Naive thymus-derived CD8-positive, alpha-beta T cell (primary cell): ENCODE results near the gene C3orf18. TPM values are rescaled to one million over a fixed set of nuclear protein-coding genes. Genes with fewer than 3 reads are reported as not detected.

Experiments used
- ATAC-seq, 2 donors: fragments of 150-1000 bp; cut with Tn5 transposase in 1 of 2; sonication (Bioruptor Pico), chemical (Tn5 transposase) in 1 of 2; 1 replicate in 1 of 2; 2 replicates in 1 of 2; pipeline ENCODE4 v1.10.0; 2021; ENCODE audit warnings: mild to moderate bottlenecking in 2 of 2, moderate library complexity in 2 of 2
- POLR2A ChIA-PET: fragments of 350-600 bp; sonication (Branson Sonifier 250); formaldehyde crosslinking; loops from one replicate; lab custom pipeline; 2021; ENCODE audit warnings: antibody characterized with exemption; lab: Charles Lee
- DNase-seq, 10 donors: peaks; one replicate each; pipeline versions ENCODE4 v3.0.0 to v3.0.0-alpha.2; 2020 to 2022
- H3K27ac Mint-ChIP-seq, 10 donors: one replicate each; pipeline ENCODE4 v1.8.0; 2020 to 2022; ENCODE audit warnings: mild to moderate bottlenecking in 10 of 10, mixed read lengths in 10 of 10, moderate library complexity in 4 of 10, inconsistent platforms in 1 of 10
- H3K27me3 Mint-ChIP-seq, 5 donors: one replicate each; pipeline ENCODE4 v1.8.0; 2021 to 2022; ENCODE audit warnings: mixed read lengths in 5 of 5
- H3K36me3 Mint-ChIP-seq, 3 donors: one replicate each; pipeline ENCODE4 v1.8.0; 2020 to 2022; ENCODE audit warnings: mixed read lengths in 3 of 3, mild to moderate bottlenecking in 2 of 3, inconsistent platforms in 1 of 3
- H3K4me1 Mint-ChIP-seq, 4 donors: one replicate each; pipeline ENCODE4 v1.8.0; 2021 to 2022; ENCODE audit warnings: mixed read lengths in 4 of 4
- H3K4me3 Mint-ChIP-seq, 10 donors: one replicate each; pipeline ENCODE4 v1.8.0; 2020 to 2022; ENCODE audit warnings: mild to moderate bottlenecking in 10 of 10, mixed read lengths in 10 of 10, moderate library complexity in 6 of 10, inconsistent platforms in 1 of 10
- H3K9me3 Mint-ChIP-seq, 9 donors: one replicate each; pipeline ENCODE4 v1.8.0; 2020 to 2022; ENCODE audit warnings: mixed read lengths in 9 of 9, mild to moderate bottlenecking in 3 of 9, inconsistent platforms in 1 of 9, moderate library complexity in 1 of 9
- polyA plus RNA-seq, 3 donors: library from polyadenylated mRNA; unstranded; fragments of 300-500 nt; fragmentation: Illumina TruSeq; gene quantifications; one replicate each; pipeline ENCODE4 v1.2.3, GENCODE V29; 2021
- total RNA-seq, 8 experiments: library from RNA in 2 of 8; stranded (reverse) in 2 of 8; gene quantifications; one replicate each; pipeline ENCODE4 v1.2.3 and lab custom pipeline; 2021 to 2026

The C3orf18 gene
- total and polyA plus RNA-seq, 5 experiments from 2014 or later: 14.1 to 18.4 (median 17.3) TPM

DNA sequence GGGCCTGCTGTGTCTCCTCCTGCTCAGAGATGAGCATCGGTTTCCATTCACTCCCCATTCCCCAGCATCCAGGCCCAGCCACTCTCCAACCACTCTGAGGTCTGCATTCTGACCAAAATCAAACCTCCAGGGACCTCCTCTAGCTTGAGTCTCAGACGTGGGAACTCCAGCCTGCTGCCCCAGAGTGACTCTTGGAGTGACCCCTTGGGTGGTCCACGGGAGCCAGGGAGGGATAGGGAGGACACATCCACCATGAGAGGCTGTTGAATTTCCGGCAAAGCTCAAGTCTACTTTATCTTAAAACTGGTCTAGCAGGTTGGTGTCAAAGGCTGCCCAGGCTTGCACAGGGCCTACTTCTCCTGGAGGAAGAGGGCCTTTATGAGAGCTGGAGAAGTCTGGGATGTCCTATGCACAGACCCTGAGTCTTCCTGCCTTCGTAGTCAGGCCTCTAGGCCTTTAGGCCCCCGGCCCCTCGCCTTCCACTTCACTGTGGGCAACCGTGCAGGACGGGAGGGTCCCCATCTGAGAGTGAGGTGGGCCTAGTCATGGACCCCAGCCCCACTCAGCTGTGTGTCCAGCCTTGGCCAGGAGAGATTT lies 35.1 kb upstream of the C3orf18 start:
- ATAC-seq (no peak), DNase-seq (no peak)
- Mint-ChIP-seq H3K36me3 (peaks cover 0 to 44% (median 18%) of the 10 kb centered on the region in 3 donors), H3K4me3 (peak overlapping the region; percentile 36 to 92 (median 76)), H3K4me1 (peaks cover 57 to 96% (median 94%) of the 10 kb centered on the region in 4 donors), H3K27me3 (no peaks in the 10 kb centered on the region), H3K9me3 (no peaks in the 10 kb centered on the region), H3K27ac (peak overlapping the region; percentile 88 to 99 (median 94))
- POLR2A ChIA-PET: interaction anchor here (0.6 to 21.2 kb wide), 7 partner anchors 7 to 521 kb away, joined by 3 to 623 read pairs (median 14); partner anchors contain the start of genes C3orf18, CISH, HEMK1 and MAPKAPK3

DNA sequence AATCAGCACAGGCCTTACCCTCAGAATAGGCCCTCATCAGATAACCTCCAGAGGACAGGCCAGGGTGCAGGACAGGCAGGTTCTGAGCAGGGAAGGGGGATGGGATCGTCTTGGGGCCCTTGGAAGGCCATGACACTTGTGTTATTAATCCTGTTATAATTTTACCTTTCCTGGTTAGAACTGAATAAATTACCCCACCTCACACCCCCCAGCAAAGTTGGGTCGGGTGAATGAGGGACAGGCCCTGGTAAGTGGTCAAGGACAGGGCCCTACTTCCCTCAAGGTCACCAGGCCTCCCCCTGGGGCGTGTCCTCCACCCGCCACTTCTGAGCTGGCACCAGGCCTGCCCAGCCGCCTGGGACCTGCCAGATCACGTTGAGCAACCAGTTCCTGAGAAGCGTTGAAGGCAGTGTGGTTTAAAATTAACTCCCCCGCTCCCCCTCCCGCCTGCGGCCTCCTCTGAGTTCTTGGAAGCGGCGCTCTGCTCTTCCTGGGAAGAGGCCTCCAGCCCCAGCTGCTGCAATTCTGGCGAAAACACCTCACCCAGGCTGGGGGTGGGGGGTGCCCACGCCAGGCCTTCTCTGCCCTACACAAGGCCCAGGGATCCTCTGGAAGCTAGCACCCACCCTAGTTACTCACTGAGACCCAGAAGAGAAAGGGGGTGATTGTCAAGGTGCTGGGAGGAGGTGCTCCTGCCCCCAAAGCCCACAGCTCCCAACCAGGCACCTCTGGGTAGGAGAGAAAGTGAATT lies 33.5 kb upstream of the C3orf18 start:
- POLR2A ChIA-PET: interaction anchor here (0.6 to 21.2 kb wide), 7 partner anchors 9 to 1071 kb away, joined by 3 to 623 read pairs (median 14); partner anchors contain the start of genes C3orf18, CISH, HEMK1 and MAPKAPK3
- ATAC-seq (peak; percentile 69 to 83), DNase-seq (peak; percentile 31 to 76 (median 56))
- Mint-ChIP-seq H3K27ac (peak overlapping the region; percentile 88 to 99 (median 94)), H3K4me3 (peak overlapping the region; percentile 62 to 92 (median 82)), H3K9me3 (no peaks in the 10 kb centered on the region), H3K4me1 (peaks cover 50 to 81% (median 77%) of the 10 kb centered on the region in 4 donors), H3K27me3 (no peaks in the 10 kb centered on the region), H3K36me3 (peaks cover 0 to 28% (median 7%) of the 10 kb centered on the region in 3 donors)

DNA sequence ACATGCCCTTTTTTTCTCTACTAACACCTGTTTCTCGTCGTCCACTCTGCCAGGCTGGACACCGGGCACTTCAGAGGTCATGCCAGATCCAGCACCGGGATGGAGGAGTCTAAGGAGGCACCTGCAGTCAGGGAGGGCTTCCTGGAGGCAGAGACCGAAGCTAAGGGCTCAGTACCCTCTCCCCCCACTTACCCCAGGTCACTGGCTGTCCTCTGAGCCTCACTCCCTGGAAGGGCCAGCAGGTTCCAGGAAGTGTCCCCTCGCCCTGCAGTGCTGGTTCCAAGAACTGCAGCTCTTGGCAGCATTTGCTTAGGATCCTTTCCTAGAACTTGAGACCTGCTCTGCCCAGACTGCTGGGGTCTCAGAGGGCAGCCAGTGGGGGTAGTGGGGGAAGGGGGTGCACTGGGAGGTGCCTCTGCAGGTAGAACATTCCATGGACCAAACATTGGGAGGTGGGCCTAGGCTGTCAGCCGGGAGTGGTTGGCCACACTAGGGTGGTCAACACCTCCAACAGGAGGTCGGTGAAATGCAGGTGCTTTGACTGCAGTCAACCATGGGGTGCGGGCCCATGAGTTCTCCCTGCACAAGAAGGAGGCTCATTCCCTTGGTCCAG lies 32.7 kb upstream of the C3orf18 start:
- ATAC-seq (no peak), DNase-seq (no peak)
- Mint-ChIP-seq H3K9me3 (no peaks in the 10 kb centered on the region), H3K27me3 (no peaks in the 10 kb centered on the region), H3K36me3 (peaks cover 0 to 20% (median under 1%) of the 10 kb centered on the region in 3 donors), H3K4me1 (peaks cover 43 to 80% (median 72%) of the 10 kb centered on the region in 4 donors), H3K4me3 (peak overlapping the region in 5 of 10 donors; percentile 30 to 92 (median 81)), H3K27ac (peak overlapping the region; percentile 88 to 99 (median 94))
- POLR2A ChIA-PET: interaction anchor here (7.5 to 21.2 kb wide), 3 partner anchors 10 to 25 kb away, joined by 104 to 623 read pairs (median 433); partner anchors contain the start of genes C3orf18, CISH and HEMK1

DNA sequence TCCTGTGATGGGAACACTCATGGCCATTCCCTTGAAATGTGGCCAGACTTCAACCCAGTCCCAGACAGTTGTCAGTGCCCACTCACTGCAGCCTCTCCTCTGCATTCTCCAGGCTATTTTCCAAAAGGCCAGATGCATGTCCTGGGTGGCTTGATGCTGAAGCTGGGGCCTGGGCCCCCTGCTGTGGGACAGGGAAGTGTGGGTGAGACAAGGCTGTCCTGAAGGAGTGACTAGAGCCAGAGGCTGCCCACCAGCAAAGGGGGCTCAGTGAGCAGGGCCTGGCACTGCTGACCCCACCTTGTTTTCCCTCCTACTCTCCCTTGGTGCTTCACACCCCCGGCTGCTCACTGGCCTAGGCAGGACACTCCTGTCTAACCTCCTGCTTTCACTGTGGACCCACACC lies 32.2 kb upstream of the C3orf18 start:
- DNase-seq (no peak), ATAC-seq (no peak)
- H3K9me3 Mint-ChIP-seq: no peaks in the 10 kb centered on the region
- H3K36me3 Mint-ChIP-seq: peaks cover 0 to 15% (median 0%) of the 10 kb centered on the region in 3 donors
- no peaks in the 10 kb centered on the region for H3K27me3 Mint-ChIP-seq
- POLR2A ChIA-PET: interaction anchor here (7.5 to 21.2 kb wide), 3 partner anchors 10 to 25 kb away, joined by 104 to 623 read pairs (median 433); partner anchors contain the start of genes C3orf18, CISH and HEMK1
- peaks cover 41 to 80% (median 71%) of the 10 kb centered on the region in 4 donors for H3K4me1 Mint-ChIP-seq
- peak overlapping the region in 4 of 10 donors; percentile 30 to 92 (median 48) for H3K4me3 Mint-ChIP-seq
- H3K27ac Mint-ChIP-seq: peak overlapping the region; percentile 59 to 99 (median 94)

DNA sequence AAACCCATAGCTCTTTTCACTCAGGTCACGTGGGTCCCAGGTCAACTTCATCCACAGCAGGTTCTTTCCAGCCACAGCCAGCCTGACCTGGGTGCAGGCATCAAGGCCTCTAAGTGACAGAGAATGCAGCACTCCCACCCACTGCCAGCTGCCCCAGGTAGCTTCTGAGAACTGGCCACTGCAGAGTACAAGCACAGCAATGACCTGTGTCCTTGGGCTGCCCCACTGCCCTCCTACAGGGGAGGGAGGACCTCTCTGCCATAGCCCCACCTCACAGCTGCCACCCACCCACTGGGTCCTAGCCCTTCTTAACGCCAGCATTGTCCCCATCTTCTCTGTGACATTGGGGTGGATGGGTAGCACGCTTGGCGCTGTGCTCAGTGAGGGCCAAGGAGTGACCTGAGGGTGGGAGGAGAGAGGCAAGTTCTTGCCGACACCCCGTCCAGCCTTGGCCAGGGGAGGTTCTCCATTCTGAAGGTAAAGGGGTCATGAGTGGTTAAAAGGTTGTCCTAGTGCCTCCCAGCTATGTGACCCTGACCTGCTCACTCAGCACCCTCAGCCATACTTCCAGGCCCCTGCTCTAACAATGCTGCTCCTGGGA lies 31.7 kb upstream of the C3orf18 start:
- Mint-ChIP-seq H3K27ac (peak overlapping the region; percentile 39 to 99 (median 94)), H3K27me3 (no peaks in the 10 kb centered on the region), H3K4me1 (peaks cover 38 to 80% (median 71%) of the 10 kb centered on the region in 4 donors), H3K4me3 (peak overlapping the region in 2 of 10 donors; percentile 26 to 92), H3K9me3 (no peaks in the 10 kb centered on the region), H3K36me3 (peaks cover 0 to 11% (median 0%) of the 10 kb centered on the region in 3 donors)
- no peak for DNase-seq
- POLR2A ChIA-PET: interaction anchor here (7.5 to 21.2 kb wide), 3 partner anchors 9 to 24 kb away, joined by 104 to 623 read pairs (median 433); partner anchors contain the start of genes C3orf18, CISH and HEMK1
- no peak for ATAC-seq

DNA sequence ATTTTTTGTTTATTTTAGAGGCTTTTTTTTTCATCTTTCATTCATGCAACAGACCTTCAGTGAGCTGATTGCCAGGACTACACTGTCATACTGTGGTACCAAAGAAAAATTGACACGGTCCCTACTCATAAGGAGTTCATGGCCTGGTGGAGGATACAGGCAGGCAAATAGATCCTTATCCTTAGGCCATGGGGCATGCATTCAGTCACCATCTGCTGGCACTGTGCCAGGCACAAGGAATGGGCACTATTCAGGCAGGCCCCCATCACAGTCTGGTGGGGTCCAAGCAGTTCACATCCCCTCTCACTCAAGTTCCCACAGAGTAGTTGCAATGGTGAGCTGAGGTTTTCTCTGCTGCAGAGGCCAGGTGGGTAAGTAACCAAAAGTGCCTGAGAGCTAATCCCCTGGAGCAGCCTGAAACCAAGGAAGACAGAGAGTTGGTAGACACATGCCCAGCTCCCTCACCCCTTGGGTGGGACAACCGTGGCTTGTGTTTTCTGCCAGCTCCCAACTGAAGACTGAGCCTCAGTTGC lies 26.8 kb upstream of the C3orf18 start:
- H3K4me3 Mint-ChIP-seq: peak overlapping the region in 2 of 10 donors; percentile 15 to 38
- no peaks in the 10 kb centered on the region for H3K36me3 Mint-ChIP-seq
- H3K9me3 Mint-ChIP-seq: no peaks in the 10 kb centered on the region
- H3K27ac Mint-ChIP-seq: peak overlapping the region in 8 of 10 donors; percentile 47 to 98 (median 90)
- H3K27me3 Mint-ChIP-seq: no peaks in the 10 kb centered on the region
- H3K4me1 Mint-ChIP-seq: peaks cover 23 to 78% (median 65%) of the 10 kb centered on the region in 4 donors
- DNase-seq: no peak
- ATAC-seq: no peak
- POLR2A ChIA-PET: interaction anchor here (10.4 to 11.1 kb wide), 2 partner anchors 14 to 20 kb away, joined by 203 to 433 read pairs; partner anchors contain the start of genes C3orf18, CISH, HEMK1 and MAPKAPK3

DNA sequence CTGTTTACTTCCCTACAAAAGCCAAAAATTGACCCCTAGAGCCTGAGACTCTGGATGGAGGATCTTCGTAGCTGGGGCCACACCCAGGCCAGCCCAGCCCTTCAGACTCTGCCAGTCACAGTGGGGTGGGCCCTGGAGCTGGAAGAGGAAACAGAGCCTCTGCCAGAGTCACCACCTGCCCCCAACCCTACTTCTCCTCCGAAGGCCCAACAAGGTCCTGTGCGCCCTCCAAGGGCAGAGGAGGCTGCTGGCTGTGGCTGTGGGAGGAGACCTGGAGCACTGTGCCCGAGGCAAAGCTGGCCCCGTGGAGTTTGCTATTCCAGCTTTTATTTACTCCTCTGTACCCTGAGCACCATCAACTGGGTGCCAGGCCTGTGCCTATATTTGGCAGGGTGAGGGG lies 25.0 kb upstream of the C3orf18 start:
- Mint-ChIP-seq H3K4me1 (peaks cover 28 to 80% (median 72%) of the 10 kb centered on the region in 4 donors), H3K27ac (peak overlapping the region; percentile 81 to 98 (median 90)), H3K9me3 (no peaks in the 10 kb centered on the region), H3K27me3 (no peaks in the 10 kb centered on the region), H3K36me3 (no peaks in the 10 kb centered on the region), H3K4me3 (peak overlapping the region in 9 of 10 donors; percentile 6 to 75 (median 64))
- no peak for DNase-seq
- POLR2A ChIA-PET: interaction anchor here (0.6 to 11.1 kb wide), 3 partner anchors 16 to 792 kb away, joined by 3 to 433 read pairs (median 203); partner anchors contain the start of genes C3orf18, CISH, HEMK1 and MAPKAPK3
- no peak for ATAC-seq

DNA sequence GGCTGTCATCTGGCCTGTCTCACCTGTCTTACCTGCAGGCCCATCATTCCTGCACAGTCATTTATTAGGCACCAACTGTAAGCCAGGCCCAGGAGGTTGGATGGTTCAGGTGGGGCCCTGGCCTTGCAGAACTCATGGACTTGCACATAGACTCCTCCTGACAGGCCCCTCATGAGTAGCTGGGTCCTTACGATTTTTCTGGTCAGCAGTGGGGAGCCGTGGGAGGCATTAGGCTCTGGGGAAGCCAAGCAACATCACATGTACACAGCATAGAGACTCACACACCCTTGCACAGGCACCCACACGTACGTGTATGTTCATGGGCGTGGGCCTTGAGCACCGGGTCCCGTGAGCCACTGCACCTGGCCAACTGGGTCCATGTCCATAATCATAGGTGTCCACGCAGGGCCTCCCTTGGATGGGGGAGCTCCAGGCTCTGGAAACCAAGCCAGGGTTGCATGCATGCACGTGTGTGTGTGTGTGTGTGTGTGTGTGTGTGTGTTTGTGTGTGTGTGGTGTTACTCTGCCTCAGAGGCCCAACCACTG lies 23.7 kb upstream of the C3orf18 start:
- H3K4me1 Mint-ChIP-seq: peaks cover 32 to 88% (median 77%) of the 10 kb centered on the region in 4 donors
- no peak for DNase-seq
- no peaks in the 10 kb centered on the region for H3K9me3 Mint-ChIP-seq
- H3K36me3 Mint-ChIP-seq: no peaks in the 10 kb centered on the region
- POLR2A ChIA-PET: interaction anchor here (0.6 to 11.1 kb wide), 3 partner anchors 17 to 238 kb away, joined by 3 to 433 read pairs (median 203); partner anchors contain the start of genes C3orf18, CISH, HEMK1 and MAPKAPK3
- H3K27ac Mint-ChIP-seq: peak overlapping the region; percentile 88 to 96 (median 94)
- H3K4me3 Mint-ChIP-seq: peak overlapping the region in 9 of 10 donors; percentile 64 to 85 (median 70)
- ATAC-seq: peak; percentile 12 to 13
- no peaks in the 10 kb centered on the region for H3K27me3 Mint-ChIP-seq

DNA sequence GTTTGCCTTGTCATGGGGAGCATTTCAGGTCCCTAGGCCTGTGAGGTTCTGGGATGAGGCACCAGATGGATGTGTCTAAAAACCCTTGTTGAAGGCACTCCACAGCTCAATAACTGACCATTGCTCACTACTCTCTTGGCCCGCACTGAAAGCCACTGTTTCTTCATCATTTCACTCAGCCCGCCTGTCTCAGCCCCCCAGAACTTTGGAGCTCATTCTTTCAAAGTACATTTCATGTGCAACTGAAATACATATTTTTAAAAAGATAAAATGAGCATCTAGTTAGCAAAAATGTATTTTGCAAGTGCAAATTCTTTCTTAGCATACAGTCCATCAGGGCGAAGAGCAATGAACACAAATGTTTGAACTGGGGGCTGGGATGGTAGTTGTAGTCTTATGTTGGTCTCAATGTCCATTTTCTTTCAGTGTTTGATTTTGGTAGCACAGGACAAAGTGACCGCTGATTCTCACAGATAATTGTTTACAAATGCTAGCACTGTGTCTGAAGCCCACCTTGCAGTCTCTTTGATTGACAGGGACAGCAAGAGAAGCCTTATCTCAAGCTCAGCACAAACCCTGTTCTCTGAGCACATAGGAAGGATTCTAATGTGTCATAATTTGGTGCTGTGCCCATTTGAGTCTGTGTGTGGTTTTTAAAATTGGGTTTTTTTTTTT lies 21.3 kb upstream of the C3orf18 start:
- peak overlapping the region in 8 of 10 donors; percentile 9 to 66 (median 48) for H3K4me3 Mint-ChIP-seq
- H3K36me3 Mint-ChIP-seq: peaks cover 0 to 5% (median 5%) of the 10 kb centered on the region in 3 donors
- DNase-seq (no peak), ATAC-seq (no peak)
- no peaks in the 10 kb centered on the region for H3K27me3 Mint-ChIP-seq
- POLR2A ChIA-PET: interaction anchor here (0.5 to 11.1 kb wide), 4 partner anchors 15 to 526 kb away, joined by 3 to 433 read pairs (median 104); partner anchors contain the start of genes C3orf18, CISH, HEMK1 and MAPKAPK3
- peaks cover 33 to 81% (median 66%) of the 10 kb centered on the region in 4 donors for H3K4me1 Mint-ChIP-seq
- H3K27ac Mint-ChIP-seq: peak overlapping the region; percentile 32 to 95 (median 88)
- H3K9me3 Mint-ChIP-seq: no peaks in the 10 kb centered on the region
